MCF 10A (cell line): ENCODE measurements around the gene AKR1B15. TPM values are rescaled to one million over a fixed set of nuclear protein-coding genes. Genes with fewer than 3 reads are reported as not detected.
"Not testable (repeated sequence)": the region's sequence is repeated elsewhere in the genome, so short reads cannot be mapped to it uniquely, and the experiment has no call there.

Experiments
- BruUV-seq: library from RNA; stranded (reverse); fragments of 400-500 nt; replicated peaks from 2 replicates; lab custom pipeline; 2021; lab: Mats Ljungman, UMichigan
- CTCF ChIA-PET: fragments of 300-600 bp; sonication (Branson Sonifier 250); formaldehyde crosslinking; extraction: SDS; loops from one replicate; lab custom pipeline; 2021; ENCODE audit warnings: antibody characterized with exemption, inconsistent platforms; lab: Yijun Ruan, JAX
- POLR2A ChIA-PET: fragments of 300-600, 350-650 bp; sonication (Branson Sonifier 250); formaldehyde crosslinking; extraction: SDS; loops from one replicate; lab custom pipeline; 2020; ENCODE audit warnings: antibody characterized with exemption, inconsistent platforms; lab: Yijun Ruan, JAX
- DNase-seq: peaks from one replicate; pipeline ENCODE4 v3.0.0-alpha.2; 2018; ENCODE audit not compliant: unreplicated experiment
- H3K27ac Mint-ChIP-seq: one replicate; pipeline ENCODE4 v1.8.0; 2022; ENCODE audit warnings: mild to moderate bottlenecking, low read depth, mixed read lengths; ENCODE audit not compliant: unreplicated experiment
- H3K27me3 Mint-ChIP-seq: one replicate; pipeline ENCODE4 v1.8.0; 2022; ENCODE audit warnings: mixed read lengths; ENCODE audit not compliant: insufficient read depth, unreplicated experiment
- H3K36me3 Mint-ChIP-seq: one replicate; pipeline ENCODE4 v1.8.0; 2022; ENCODE audit warnings: mild to moderate bottlenecking, moderate library complexity, mixed read lengths; ENCODE audit not compliant: insufficient read depth, unreplicated experiment
- H3K4me1 Mint-ChIP-seq: one replicate; pipeline ENCODE4 v1.8.0; 2022; ENCODE audit warnings: mixed read lengths; ENCODE audit not compliant: insufficient read depth, unreplicated experiment
- H3K4me3 Mint-ChIP-seq: one replicate; pipeline ENCODE4 v1.8.0; 2022; ENCODE audit warnings: mild to moderate bottlenecking, moderate library complexity, mixed read lengths; ENCODE audit not compliant: unreplicated experiment
- H3K9me3 Mint-ChIP-seq: one replicate; pipeline ENCODE4 v1.8.0; 2022; ENCODE audit warnings: mixed read lengths; ENCODE audit not compliant: unreplicated experiment
- intact Hi-C: fragments of 100-400 bp; cut with micrococcal nuclease; formaldehyde crosslinking; loops from 2 replicates; pipeline ENCODE4 v1.14.1; 2022
- total RNA-seq: library from RNA; stranded (reverse); gene quantifications from 2 replicates; pipeline ENCODE4 v1.2.3, GENCODE V29; 2022
- TF ChIP-seq, protein P1 (sequence below): fragments of 200-600 bp; IDR thresholded peaks from one replicate; pipeline ENCODE4 v1.8.0; 2022; ENCODE audit warnings: antibody characterized with exemption, mild to moderate bottlenecking; ENCODE audit not compliant: unreplicated experiment

Gene AKR1B15
- total RNA-seq, 1 experiment from 2014 or later = not detected

DNA sequence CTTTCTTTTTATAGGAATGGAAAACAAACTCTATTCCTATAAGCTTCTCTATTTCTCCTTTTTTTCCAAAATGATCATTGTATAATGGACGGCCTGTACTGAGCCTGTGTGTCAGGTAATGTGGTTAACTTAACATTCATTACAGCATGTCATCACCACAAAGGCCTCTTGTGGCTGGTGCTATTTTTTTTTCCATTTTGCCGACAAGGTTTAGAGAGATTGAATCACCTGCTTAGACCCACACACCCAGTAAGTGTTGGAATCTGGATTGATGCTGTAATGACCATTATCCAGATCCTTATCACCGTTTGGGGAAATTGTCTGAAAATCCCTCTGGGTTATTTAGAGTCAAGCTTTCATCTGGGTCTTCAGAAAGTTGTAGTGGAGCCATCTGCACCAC is 18.5 kb downstream of the AKR1B15 start:
- Mint-ChIP-seq H3K27ac (no peak overlapping the region), H3K4me1 (peaks cover 13% of the 10 kb centered on the region), H3K36me3 (peaks cover 7% of the 10 kb centered on the region), H3K9me3 (peaks cover 8% of the 10 kb centered on the region), H3K27me3 (no peaks in the 10 kb centered on the region), H3K4me3 (no peak overlapping the region)
- intact Hi-C loops = no loop called here
- ChIA-PET CTCF (interaction anchor here (0.6 to 1.0 kb wide), 4 partner anchors 9 to 52 kb away, joined by 3 to 7 read pairs (median 4); no protein-coding TSS in a partner anchor), POLR2A (no interaction called here)
- TF ChIP-seq, protein P1, sequence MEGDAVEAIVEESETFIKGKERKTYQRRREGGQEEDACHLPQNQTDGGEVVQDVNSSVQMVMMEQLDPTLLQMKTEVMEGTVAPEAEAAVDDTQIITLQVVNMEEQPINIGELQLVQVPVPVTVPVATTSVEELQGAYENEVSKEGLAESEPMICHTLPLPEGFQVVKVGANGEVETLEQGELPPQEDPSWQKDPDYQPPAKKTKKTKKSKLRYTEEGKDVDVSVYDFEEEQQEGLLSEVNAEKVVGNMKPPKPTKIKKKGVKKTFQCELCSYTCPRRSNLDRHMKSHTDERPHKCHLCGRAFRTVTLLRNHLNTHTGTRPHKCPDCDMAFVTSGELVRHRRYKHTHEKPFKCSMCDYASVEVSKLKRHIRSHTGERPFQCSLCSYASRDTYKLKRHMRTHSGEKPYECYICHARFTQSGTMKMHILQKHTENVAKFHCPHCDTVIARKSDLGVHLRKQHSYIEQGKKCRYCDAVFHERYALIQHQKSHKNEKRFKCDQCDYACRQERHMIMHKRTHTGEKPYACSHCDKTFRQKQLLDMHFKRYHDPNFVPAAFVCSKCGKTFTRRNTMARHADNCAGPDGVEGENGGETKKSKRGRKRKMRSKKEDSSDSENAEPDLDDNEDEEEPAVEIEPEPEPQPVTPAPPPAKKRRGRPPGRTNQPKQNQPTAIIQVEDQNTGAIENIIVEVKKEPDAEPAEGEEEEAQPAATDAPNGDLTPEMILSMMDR = no peak
- DNase-seq = no peak
- BruUV-seq = no TSS peak

DNA sequence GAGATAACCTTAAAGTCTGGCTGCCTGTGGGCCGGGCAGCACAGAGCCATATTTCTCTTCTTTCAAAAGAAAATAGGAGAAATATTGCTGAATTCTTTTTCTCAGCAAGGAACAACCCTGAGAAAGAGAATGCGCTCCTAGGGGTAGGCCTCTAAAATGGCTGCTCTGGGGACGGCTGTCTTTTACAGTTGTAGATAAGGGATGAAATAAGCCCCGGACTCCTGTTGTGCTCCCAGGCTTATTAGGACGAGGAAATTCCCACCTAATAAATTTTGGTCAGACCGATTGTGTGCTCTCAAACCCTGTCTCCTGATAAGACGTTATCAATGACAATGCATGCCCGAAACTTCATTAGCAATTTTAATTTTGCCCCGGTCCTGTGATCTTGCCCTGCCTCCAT is 21.1 kb downstream of the AKR1B15 start:
- CTCF ChIA-PET, BruUV-seq, H3K9me3 Mint-ChIP-seq, H3K27ac Mint-ChIP-seq, H3K27me3 Mint-ChIP-seq, H3K36me3 Mint-ChIP-seq, DNase-seq, POLR2A ChIA-PET, H3K4me3 Mint-ChIP-seq, H3K4me1 Mint-ChIP-seq, intact Hi-C loops: not testable (repeated sequence)

DNA sequence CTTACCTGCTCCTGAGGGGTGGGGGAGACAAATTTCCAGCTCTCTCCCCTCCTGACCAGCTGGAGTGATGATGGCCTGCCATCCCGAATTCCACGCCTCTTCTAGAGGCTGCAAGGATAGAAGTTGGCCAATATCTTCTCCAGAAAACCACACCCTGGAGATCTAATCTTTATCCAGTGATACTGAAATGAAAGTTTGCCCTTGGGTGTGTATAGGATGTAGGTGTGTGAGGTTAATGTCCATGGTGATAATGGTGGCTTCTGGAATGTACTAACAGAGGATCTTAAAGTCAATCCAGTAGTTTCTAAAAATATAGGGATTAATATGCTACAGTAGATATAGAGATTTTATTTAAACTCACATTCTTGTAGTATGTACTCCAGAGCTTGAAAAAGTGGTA is 22.2 kb downstream of the AKR1B15 start:
- intact Hi-C loops = no loop called here
- Mint-ChIP-seq H3K9me3 (no peaks in the 10 kb centered on the region), H3K36me3 (no peaks in the 10 kb centered on the region), H3K27ac (no peak overlapping the region), H3K4me3 (no peak overlapping the region), H3K27me3 (no peaks in the 10 kb centered on the region), H3K4me1 (peaks cover 2% of the 10 kb centered on the region)
- CTCF ChIA-PET = interaction anchor here (0.8 kb wide), 1 partner anchor 51 kb away, joined by 3 read pairs; no protein-coding TSS in a partner anchor
- POLR2A ChIA-PET = no interaction called here
- BruUV-seq = no TSS peak
- DNase-seq = no peak
- TF ChIP-seq, protein P1 = no peak

DNA sequence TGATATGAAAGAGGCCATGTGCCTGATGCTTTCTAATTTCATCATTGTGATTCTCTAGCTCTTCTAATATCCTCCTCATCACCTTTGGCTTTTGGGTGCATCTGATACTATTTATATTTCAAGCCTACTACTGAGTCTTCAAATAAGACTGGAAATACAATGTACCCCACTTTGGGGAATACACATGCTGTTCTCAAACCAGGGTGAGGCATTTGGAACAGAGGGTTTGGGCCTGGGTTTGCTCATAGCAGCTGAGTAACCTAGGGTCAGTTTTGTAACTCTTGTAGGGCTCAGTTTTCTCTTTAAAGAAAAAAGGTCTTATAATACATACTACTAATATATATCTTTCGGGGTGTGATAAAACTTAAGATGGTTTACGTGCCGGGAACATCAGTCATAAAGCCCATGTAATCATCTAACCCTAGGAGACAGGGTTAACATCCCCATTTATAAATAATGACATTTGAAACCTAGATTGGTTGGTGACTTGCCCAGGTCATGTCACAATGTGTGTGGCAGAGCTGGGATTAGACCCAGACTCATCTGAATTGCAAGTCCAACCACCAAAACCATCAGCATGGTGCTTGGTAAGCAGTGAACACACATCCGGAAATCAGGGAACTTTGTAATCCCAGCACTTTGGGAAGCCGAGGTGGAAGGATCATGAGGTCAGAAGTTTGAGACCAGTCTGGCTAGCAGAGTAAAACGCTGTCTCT is 23.0 kb downstream of the AKR1B15 start:
- no peaks in the 10 kb centered on the region for H3K36me3 Mint-ChIP-seq
- H3K27ac Mint-ChIP-seq = no peak overlapping the region
- TF ChIP-seq, protein P1 = no peak
- no peaks in the 10 kb centered on the region for H3K4me1 Mint-ChIP-seq
- no peaks in the 10 kb centered on the region for H3K9me3 Mint-ChIP-seq
- ChIA-PET POLR2A (interaction anchor here (0.7 to 1.4 kb wide), 2 partner anchors 11 to 217 kb away, joined by 3 to 5 read pairs; no protein-coding TSS in a partner anchor), CTCF (no interaction called here)
- H3K27me3 Mint-ChIP-seq = no peaks in the 10 kb centered on the region
- H3K4me3 Mint-ChIP-seq = no peak overlapping the region
- intact Hi-C loops = no loop called here
- no TSS peak for BruUV-seq
- no peak for DNase-seq
